WI38 (cell line): ENCODE data around the gene NUP160.

Experiments used
- H3K4me3 ChIP-seq: 2 replicates; pipeline ENCODE4 v1.5.1; 2011; ENCODE audit warnings: low read depth, mild to moderate bottlenecking, control low read depth, low read length
- CTCF ChIP-seq: IDR thresholded peaks from 2 replicates; pipeline ENCODE4 v1.5.1; 2012; ENCODE audit warnings: low read depth, mild to moderate bottlenecking, control low read depth, low read length

The NUP160 gene

DNA sequence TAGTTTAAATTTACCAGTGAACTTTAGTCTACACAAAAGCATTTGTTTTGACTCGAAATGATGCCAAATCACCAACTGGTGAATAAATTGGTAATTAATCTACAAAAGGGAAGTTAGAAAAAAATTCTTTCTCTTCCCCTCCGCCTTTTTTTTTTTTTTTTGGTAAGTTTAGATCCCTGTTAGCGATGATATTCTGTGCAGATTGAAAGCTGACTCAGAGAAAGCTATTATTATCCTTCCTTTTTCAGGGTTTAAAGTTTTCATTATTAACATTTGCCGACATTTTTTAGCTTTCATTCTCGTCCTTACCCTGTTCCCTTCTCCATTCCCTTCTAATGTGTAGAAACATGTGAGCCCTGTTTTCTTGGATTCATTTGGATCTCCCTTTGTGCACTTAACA, 16.8 kb upstream of the NUP160 start:
- H3K4me3 ChIP-seq: no peak overlapping the region
- TF ChIP-seq CTCF: no peak

GRCh38 chr11:47863898-47864430, 15.8 kb upstream of the NUP160 start:
- no peak overlapping the region for H3K4me3 ChIP-seq
- TF ChIP-seq CTCF: no peak

DNA sequence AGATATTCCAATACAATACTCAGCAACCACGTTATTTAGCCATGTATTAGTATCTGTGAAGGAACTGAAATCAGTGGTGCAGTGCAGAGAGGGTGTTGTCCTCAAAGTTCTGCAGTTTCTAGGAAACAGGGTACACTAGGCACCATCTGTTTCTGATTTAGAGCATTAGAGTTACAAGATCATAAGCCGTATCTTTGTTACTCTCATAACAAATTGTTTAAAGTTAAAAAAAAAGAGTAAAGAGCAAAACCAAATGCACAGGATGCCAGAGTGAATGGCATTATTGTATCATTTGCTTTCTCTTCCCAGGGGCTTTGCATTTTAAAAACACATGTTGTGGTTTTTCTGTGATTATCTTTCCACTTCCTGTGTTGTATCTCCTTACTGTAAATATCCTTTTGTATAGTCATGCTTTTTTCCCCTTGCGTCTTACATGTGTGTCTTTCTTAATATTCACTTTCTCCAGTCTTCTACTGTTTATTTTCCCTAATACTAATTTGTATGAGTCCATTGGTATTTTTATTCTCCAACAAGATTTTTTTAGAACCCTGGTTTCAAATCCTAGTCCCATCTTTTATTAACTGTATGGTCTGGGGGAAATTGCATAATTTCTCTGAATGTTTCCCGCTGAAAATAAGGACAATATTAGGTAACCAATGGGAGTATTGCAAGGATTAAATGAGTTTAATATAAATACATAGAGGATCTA, 15.2 kb upstream of the NUP160 start:
- TF ChIP-seq CTCF: no peak
- no peak overlapping the region for H3K4me3 ChIP-seq

DNA sequence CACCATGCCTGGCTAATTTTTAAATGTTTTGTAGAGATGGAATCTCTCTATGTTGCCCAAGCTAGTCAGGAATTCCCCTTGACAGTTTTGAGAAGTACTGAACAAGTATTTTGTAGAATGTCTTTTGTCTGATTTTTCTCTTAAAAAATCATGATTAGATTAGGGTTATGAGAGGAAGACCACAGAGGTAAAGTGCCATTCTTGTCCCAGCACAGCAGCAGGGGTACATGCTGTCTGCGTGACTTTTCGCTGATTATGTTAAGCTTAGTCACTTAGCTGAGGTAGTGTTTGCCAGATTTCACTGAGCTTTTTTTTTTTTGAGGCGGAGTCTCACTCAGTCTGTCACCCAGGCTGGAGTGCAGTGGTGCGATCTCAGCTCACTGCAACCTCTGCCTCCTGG, 13.6 kb upstream of the NUP160 start:
- no peak overlapping the region for H3K4me3 ChIP-seq
- TF ChIP-seq CTCF: no peak

DNA sequence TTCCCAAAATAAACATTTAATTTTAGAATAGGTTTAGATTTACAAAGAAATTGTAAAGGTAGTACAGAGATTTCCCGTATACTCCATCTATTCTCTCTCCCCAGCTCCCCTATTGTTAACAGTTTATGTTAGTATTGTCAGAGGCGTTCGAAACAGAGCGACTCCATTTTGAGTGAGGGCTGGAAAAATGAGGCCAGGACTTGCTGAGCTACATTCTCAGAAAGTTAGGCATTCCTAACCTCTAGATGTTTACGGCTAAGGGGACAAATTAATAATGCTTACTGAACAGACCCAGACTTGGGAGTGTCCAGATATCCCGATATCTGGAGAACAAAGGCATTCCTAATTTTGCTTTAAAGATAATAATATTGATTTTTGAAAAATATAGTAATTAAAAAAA, 12.4 kb upstream of the NUP160 start:
- H3K4me3 ChIP-seq: no peak overlapping the region
- TF ChIP-seq CTCF: no peak

GRCh38 chr11:47857892-47858543, 9.9 kb upstream of the NUP160 start:
- TF ChIP-seq CTCF: no peak
- H3K4me3 ChIP-seq: no peak overlapping the region

DNA sequence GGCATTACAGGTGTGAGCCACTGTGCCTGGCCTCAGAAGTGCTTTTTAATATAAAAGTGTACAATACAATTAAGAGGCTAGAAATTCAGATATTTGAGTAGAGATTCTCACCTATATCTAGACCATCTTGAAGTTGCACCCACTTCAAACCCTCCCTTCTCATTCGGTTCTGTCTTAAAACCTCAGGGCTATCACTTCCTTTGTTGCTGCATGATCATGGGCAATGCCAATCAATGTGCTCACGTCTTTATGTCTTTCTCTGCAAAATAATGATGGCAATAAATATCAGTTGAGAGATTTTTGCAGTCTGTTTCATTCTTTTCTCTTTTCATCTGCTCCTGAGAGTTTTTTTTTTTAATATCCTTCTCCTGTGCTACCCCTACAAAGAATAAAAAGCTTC, 9.3 kb upstream of the NUP160 start:
- H3K4me3 ChIP-seq: no peak overlapping the region
- TF ChIP-seq CTCF: no peak
